Smooth muscle cell (in vitro differentiated cells): ENCODE measurements around the gene ITIH1. TPM values are rescaled to one million over a fixed set of nuclear protein-coding genes. Genes with fewer than 3 reads are reported as not detected.

Experiments
- DNase-seq: peaks from one replicate; lab custom pipeline; 2025; ENCODE audit not compliant: unreplicated experiment; lab: John Stamatoyannopoulos, UW
- H2AFZ ChIP-seq: fragments of 200-600 bp; sonication (generic); 2 replicates; pipeline ENCODE4 v1.6.0; 2016; ENCODE audit warnings: antibody characterized with exemption, low read depth, mild to moderate bottlenecking
- H3F3A ChIP-seq: fragments of 200-600 bp; sonication (generic); 2 replicates; pipeline ENCODE4 v1.6.0; 2017; ENCODE audit warnings: antibody characterized with exemption, low read depth
- H3K27ac ChIP-seq: fragments of 200-600 bp; sonication (generic); 2 replicates; pipeline ENCODE4 v1.5.1; 2016; ENCODE audit warnings: low read depth, mild to moderate bottlenecking
- H3K27me3 ChIP-seq: fragments of 200-600 bp; sonication (generic); 2 replicates; pipeline ENCODE4 v1.6.1; 2016; ENCODE audit warnings: low read depth, mild to moderate bottlenecking
- H3K36me3 ChIP-seq: fragments of 200-600 bp; sonication (generic); 2 replicates; pipeline ENCODE4 v1.5.1; 2016; ENCODE audit warnings: low read depth
- H3K4me1 ChIP-seq: fragments of 200-600 bp; sonication (generic); 2 replicates; pipeline ENCODE4 v1.5.1; 2016; ENCODE audit warnings: low read depth
- H3K4me2 ChIP-seq: fragments of 200-600 bp; sonication (generic); 2 replicates; pipeline ENCODE4 v1.6.0; 2016; ENCODE audit warnings: mild to moderate bottlenecking
- H3K4me3 ChIP-seq: fragments of 200-600 bp; sonication (generic); 2 replicates; pipeline ENCODE4 v1.5.1; 2016; ENCODE audit warnings: mild to moderate bottlenecking
- H3K79me2 ChIP-seq: fragments of 200-600 bp; sonication (generic); 2 replicates; pipeline ENCODE4 v1.6.0; 2016; ENCODE audit warnings: low read depth, mild to moderate bottlenecking
- H3K9ac ChIP-seq: fragments of 200-600 bp; sonication (generic); 2 replicates; pipeline ENCODE4 v1.6.0; 2016; ENCODE audit warnings: low read depth
- H3K9me3 ChIP-seq: fragments of 200-600 bp; sonication (generic); replicated peaks from 2 replicates; pipeline ENCODE4 v1.5.1; 2016; ENCODE audit warnings: low read depth
- H4K20me1 ChIP-seq: fragments of 200-600 bp; sonication (generic); 2 replicates; pipeline ENCODE4 v1.6.0; 2016; ENCODE audit warnings: low read depth
- WGBS: methylation state at CpG from one replicate; pipeline ENCODE4 v1.1.7; 2016; ENCODE audit warnings: low lambda C conversion rate; 5-methylcytosine and 5-hydroxymethylcytosine counted together
- polyA plus RNA-seq: library from polyadenylated mRNA; unstranded; fragments of >200 nt; fragmentation: Nextera tagmentation; extraction: Ambion mirVana; gene quantifications from 2 replicates; pipeline ENCODE4 v1.2.1, GENCODE V29; 2016
- total RNA-seq: library from RNA; depleted of rRNA; stranded (reverse); fragments of >200 nt; gene quantifications from 2 replicates; pipeline ENCODE4 v1.2.3, GENCODE V29; 2014
- TF ChIP-seq, protein P1 (sequence below): fragments of 200-600 bp; sonication (generic); IDR thresholded peaks from 2 replicates; pipeline ENCODE4 v1.5.1; 2017; ENCODE audit warnings: borderline replicate concordance, mild to moderate bottlenecking, antibody characterized with exemption; ENCODE audit not compliant: insufficient read depth, poor library complexity, severe bottlenecking

The ITIH1 gene
- total and polyA plus RNA-seq, 2 experiments from 2014 or later = not detected

DNA sequence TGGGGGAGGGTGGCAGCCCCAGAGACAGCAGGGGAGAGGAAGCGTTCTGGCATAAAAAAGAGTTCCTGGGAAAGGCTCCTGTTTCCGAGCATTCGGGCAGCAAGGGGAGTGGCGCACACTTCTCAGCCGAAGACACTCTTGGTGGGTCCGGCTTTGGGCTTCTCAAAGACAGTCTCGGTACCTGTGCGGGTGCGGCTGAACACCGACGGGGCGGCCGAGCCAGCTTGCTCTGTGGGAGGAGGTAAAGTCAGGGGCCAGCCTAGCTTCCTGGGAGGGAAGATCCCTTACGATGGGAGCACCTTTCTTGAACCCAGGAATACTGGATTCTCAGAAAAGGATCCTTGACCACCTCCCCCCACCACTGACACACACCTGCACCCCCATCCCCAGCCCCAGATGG, 55.8 kb downstream of the ITIH1 start:
- H3K79me2 ChIP-seq = no peaks in the 10 kb centered on the region
- TF ChIP-seq, protein P1, sequence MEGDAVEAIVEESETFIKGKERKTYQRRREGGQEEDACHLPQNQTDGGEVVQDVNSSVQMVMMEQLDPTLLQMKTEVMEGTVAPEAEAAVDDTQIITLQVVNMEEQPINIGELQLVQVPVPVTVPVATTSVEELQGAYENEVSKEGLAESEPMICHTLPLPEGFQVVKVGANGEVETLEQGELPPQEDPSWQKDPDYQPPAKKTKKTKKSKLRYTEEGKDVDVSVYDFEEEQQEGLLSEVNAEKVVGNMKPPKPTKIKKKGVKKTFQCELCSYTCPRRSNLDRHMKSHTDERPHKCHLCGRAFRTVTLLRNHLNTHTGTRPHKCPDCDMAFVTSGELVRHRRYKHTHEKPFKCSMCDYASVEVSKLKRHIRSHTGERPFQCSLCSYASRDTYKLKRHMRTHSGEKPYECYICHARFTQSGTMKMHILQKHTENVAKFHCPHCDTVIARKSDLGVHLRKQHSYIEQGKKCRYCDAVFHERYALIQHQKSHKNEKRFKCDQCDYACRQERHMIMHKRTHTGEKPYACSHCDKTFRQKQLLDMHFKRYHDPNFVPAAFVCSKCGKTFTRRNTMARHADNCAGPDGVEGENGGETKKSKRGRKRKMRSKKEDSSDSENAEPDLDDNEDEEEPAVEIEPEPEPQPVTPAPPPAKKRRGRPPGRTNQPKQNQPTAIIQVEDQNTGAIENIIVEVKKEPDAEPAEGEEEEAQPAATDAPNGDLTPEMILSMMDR = no peak
- no peaks in the 10 kb centered on the region for H3K27me3 ChIP-seq
- H4K20me1 ChIP-seq = no peaks in the 10 kb centered on the region
- no peaks in the 10 kb centered on the region for H3F3A ChIP-seq
- no peak overlapping the region for H3K27ac ChIP-seq
- no peaks in the 10 kb centered on the region for H3K4me1 ChIP-seq
- H3K36me3 ChIP-seq = no peaks in the 10 kb centered on the region
- WGBS = 98% methylated on average over 14 of the region's 14 CpGs
- no peak overlapping the region for H3K4me2 ChIP-seq
- no peaks in the 10 kb centered on the region for H3K9me3 ChIP-seq
- no peak for DNase-seq
- no peak overlapping the region for H3K4me3 ChIP-seq
- H3K9ac ChIP-seq = no peak overlapping the region
- H2AFZ ChIP-seq = no peak overlapping the region

DNA sequence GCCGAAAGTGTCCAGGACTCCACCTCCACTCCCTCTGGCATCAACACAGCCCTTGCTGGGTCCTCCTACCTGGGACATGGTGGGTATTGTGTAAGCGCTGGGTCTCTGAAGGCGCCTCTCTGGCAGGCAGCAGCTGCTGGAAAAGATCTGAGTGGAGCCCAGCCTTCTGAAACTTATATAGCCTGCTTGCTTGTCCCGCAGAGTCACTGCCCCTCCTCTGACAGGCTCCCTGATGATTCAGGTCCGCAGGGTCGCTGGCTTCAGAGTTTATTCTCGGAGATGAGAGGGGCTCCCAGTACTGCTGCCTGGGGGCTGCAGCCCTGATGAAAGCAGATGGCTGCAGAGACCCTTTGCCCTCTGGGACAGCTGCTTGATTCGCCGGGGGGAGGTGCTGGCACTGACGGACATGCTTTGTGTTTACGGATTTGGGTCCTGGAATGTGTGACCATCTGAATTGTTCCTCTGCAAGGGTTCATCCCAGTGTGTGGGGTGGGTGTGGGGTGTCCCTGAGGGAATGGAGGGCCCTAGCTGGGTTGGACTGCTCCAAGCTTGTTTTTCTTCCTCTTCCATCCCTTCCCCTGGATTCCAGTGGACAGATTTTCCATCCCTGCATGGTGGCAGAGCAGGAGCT, 57.6 kb downstream of the ITIH1 start, which contains the start of gene MUSTN1:
TSS of gene MUSTN1 (minus strand) at position 149 of the 631 bp plus-strand sequence. CDS start at position 78, 71 bp downstream.
- 67% methylated on average over 11 of the region's 11 CpGs for WGBS
- Histone ChIP-seq H3F3A (no peaks in the 10 kb centered on the region), H3K4me3 (no peak within 1 kb of the TSS), H3K36me3 (no peaks in the 10 kb centered on the region), H4K20me1 (no peaks in the 10 kb centered on the region), H3K79me2 (no peaks in the 10 kb centered on the region), H2AFZ (no peak within 1 kb of the TSS), H3K4me2 (no peak within 1 kb of the TSS), H3K27ac (no peak within 1 kb of the TSS), H3K9me3 (no peaks in the 10 kb centered on the region), H3K4me1 (no peaks in the 10 kb centered on the region), H3K9ac (no peak within 1 kb of the TSS), H3K27me3 (no peaks in the 10 kb centered on the region)
- TF ChIP-seq, protein P1 = no peak
- no peak for DNase-seq

DNA sequence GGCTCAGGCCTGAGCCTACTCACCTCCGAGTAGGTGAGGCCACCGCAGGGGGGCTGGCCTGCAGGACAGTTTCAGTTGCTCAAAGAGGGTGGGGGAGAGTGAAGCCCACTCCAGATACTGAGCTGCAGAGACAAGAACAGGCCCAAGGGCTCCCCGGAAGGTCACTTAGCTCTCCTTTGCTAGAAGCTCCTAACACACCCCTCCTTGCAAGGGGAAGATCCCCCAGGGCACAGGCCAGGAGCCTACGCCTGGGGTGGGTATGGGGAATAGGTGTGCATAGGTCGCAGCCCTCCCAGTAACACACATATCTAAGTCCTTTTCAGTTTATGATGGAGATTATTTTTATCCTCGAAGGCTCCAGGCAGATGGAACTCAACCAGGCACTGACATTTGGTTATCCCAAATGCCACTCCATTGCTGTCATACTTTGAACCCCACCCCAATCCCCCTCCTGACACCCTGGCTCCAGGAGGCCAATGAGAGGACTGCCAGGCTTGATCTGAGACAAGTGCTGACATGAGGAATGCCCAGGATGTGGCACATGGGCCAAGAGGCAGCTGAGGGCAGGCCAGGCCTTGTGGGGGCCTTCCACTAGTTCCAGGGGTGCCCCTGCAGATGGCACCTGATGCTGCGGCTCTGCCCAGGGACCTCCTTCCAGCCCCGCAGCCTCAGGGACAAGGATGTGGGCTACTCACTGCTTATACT, 58.5 kb downstream of the ITIH1 start:
- H3K9ac ChIP-seq = no peak overlapping the region

More for the DNA sequence above, 58.5 kb downstream of the ITIH1 start:
- H2AFZ ChIP-seq = no peak overlapping the region
- no peaks in the 10 kb centered on the region for H3F3A ChIP-seq
- H3K79me2 ChIP-seq = no peaks in the 10 kb centered on the region
- H4K20me1 ChIP-seq = no peaks in the 10 kb centered on the region
- H3K4me3 ChIP-seq = no peak overlapping the region
- no peak for DNase-seq
- 98% methylated on average over 8 of the region's 8 CpGs for WGBS
- no peak overlapping the region for H3K27ac ChIP-seq
- no peaks in the 10 kb centered on the region for H3K4me1 ChIP-seq
- no peaks in the 10 kb centered on the region for H3K9me3 ChIP-seq
- H3K27me3 ChIP-seq = no peaks in the 10 kb centered on the region
- H3K4me2 ChIP-seq = no peak overlapping the region
- TF ChIP-seq, protein P1 = no peak
- no peaks in the 10 kb centered on the region for H3K36me3 ChIP-seq
